WTC11 (cell line): ENCODE data around the gene TRIOBP. TPM values are rescaled to one million over a fixed set of nuclear protein-coding genes. Genes with fewer than 3 reads are reported as not detected.

Experiments
- ATAC-seq: fragments of 200-7000 bp; cut with Tn5 transposase; 2 replicates; pipeline ENCODE4 v1.10.0; 2021; ENCODE audit warnings: mild to moderate bottlenecking, moderate library complexity
- CTCF ChIA-PET: fragments of 300-600 bp; sonication (Branson Sonifier 250); formaldehyde crosslinking; loops from one replicate; lab custom pipeline; 2021; ENCODE audit warnings: antibody characterized with exemption; lab: Charles Lee
- POLR2A ChIA-PET: fragments of 350-600 bp; sonication (Branson Sonifier 250); formaldehyde crosslinking; loops from one replicate; lab custom pipeline; 2021; ENCODE audit warnings: antibody characterized with exemption; lab: Charles Lee
- DNase-seq: peaks from one replicate; pipeline ENCODE4 v3.0.0; 2021; ENCODE audit warnings: low spot score
- H3K27ac Mint-ChIP-seq: 2 replicates; pipeline ENCODE4 v1.8.0; 2021; ENCODE audit warnings: mixed read lengths
- H3K27me3 Mint-ChIP-seq: 2 replicates; pipeline ENCODE4 v1.8.0; 2021; ENCODE audit warnings: low read depth, mild to moderate bottlenecking, moderate library complexity, mixed read lengths
- H3K36me3 Mint-ChIP-seq: 2 replicates; pipeline ENCODE4 v1.8.0; 2021; ENCODE audit warnings: mixed read lengths
- H3K4me1 Mint-ChIP-seq: 2 replicates; pipeline ENCODE4 v1.8.0; 2022; ENCODE audit warnings: mixed read lengths
- H3K4me3 Mint-ChIP-seq: 2 replicates; pipeline ENCODE4 v1.8.0; 2021; ENCODE audit warnings: mild to moderate bottlenecking, moderate library complexity, mixed read lengths
- H3K9me3 Mint-ChIP-seq: 2 replicates; pipeline ENCODE4 v1.8.0; 2021; ENCODE audit warnings: mixed read lengths
- ATF3 ChIP-seq: sonication (generic); formaldehyde crosslinking; conservative IDR thresholded peaks from 2 replicates; pipeline ENCODE4 v1.8.1; 2022; ENCODE audit warnings: mild to moderate bottlenecking, missing genetic modification reagents
- E2F4 ChIP-seq: sonication (generic); formaldehyde crosslinking; IDR thresholded peaks from 2 replicates; pipeline ENCODE4 v1.8.1; 2022; ENCODE audit warnings: low read depth, mild to moderate bottlenecking, moderate library complexity, missing genetic modification reagents, borderline replicate concordance
- E2F5 ChIP-seq: sonication (generic); formaldehyde crosslinking; IDR thresholded peaks from 2 replicates; pipeline ENCODE4 v1.8.1; 2022; ENCODE audit warnings: mild to moderate bottlenecking, moderate library complexity, missing genetic modification reagents
- EMX1 ChIP-seq: fragments of 250-450 bp; sonication (Bioruptor Pico); IDR thresholded peaks from 2 replicates; pipeline ENCODE4 v1.8.0; 2021; ENCODE audit warnings: mild to moderate bottlenecking
- FOXP4 ChIP-seq: sonication (generic); formaldehyde crosslinking; IDR thresholded peaks from 2 replicates; pipeline ENCODE4 v1.8.0; 2022; ENCODE audit warnings: mild to moderate bottlenecking, missing genetic modification reagents
- HMGXB4 ChIP-seq: sonication (generic); formaldehyde crosslinking; IDR thresholded peaks from 2 replicates; pipeline ENCODE4 v1.8.1; 2023; ENCODE audit warnings: mild to moderate bottlenecking, moderate library complexity, missing genetic modification reagents
- IRF2 ChIP-seq: sonication (generic); formaldehyde crosslinking; IDR thresholded peaks from 2 replicates; pipeline ENCODE4 v1.8.0; 2022; ENCODE audit warnings: low read depth, missing genetic modification reagents, borderline replicate concordance
- JUN ChIP-seq: sonication (generic); formaldehyde crosslinking; IDR thresholded peaks from 2 replicates; pipeline ENCODE4 v1.8.0; 2023; ENCODE audit warnings: mild to moderate bottlenecking, missing genetic modification reagents
- MYBL2 ChIP-seq: sonication (generic); formaldehyde crosslinking; IDR thresholded peaks from 2 replicates; pipeline ENCODE4 v1.8.1; 2023; ENCODE audit warnings: mild to moderate bottlenecking, moderate library complexity, missing genetic modification reagents
- SMAD3 ChIP-seq: sonication (generic); formaldehyde crosslinking; IDR thresholded peaks from 2 replicates; pipeline ENCODE4 v1.8.0; 2022; ENCODE audit warnings: missing genetic modification reagents, mild to moderate bottlenecking, borderline replicate concordance
- ZBTB43 ChIP-seq: sonication (generic); formaldehyde crosslinking; IDR thresholded peaks from 2 replicates; pipeline ENCODE4 v1.8.1; 2023; ENCODE audit warnings: mild to moderate bottlenecking, missing genetic modification reagents
- ZMAT4 ChIP-seq: fragments of 250-450 bp; sonication (Bioruptor Pico); IDR thresholded peaks from 2 replicates; pipeline ENCODE4 v1.9.0; 2021; ENCODE audit warnings: mild to moderate bottlenecking
- ZNF281 ChIP-seq: sonication (generic); formaldehyde crosslinking; IDR thresholded peaks from 2 replicates; pipeline ENCODE4 v1.8.0; 2023; ENCODE audit warnings: mild to moderate bottlenecking, missing genetic modification reagents
- ZNF423 ChIP-seq: fragments of 250-450 bp; sonication (Bioruptor Pico); IDR thresholded peaks from 2 replicates; pipeline ENCODE4 v2.1.2; 2022; ENCODE audit warnings: mild to moderate bottlenecking, moderate library complexity
- total RNA-seq: library from RNA; stranded (reverse); gene quantifications from 3 replicates; pipeline ENCODE4 v1.2.3, GENCODE V29; 2021

TRIOBP gene
- total RNA-seq, 1 experiment from 2014 or later = 54.0 TPM

- no peak for ATAC-seq
- ChIA-PET CTCF (interaction anchor here (0.7 to 12.1 kb wide), 7 partner anchors 12 to 52 kb away, joined by 3 to 161 read pairs (median 4); partner anchors contain the start of genes GGA1, SH3BP1 and TRIOBP), POLR2A (no interaction called here)
- peak overlapping the region; percentile 77; the same call in 1 of the 2 replicates for H3K4me3 Mint-ChIP-seq
- no peak for DNase-seq
- TF ChIP-seq MYBL2 (CRISPR knock-in tag) (no peak), ZNF281 (CRISPR knock-in tag) (no peak), ZMAT4 (no peak), IRF2 (CRISPR knock-in tag) (no peak), SMAD3 (no peak), ATF3 (CRISPR knock-in tag) (no peak), EMX1 (CRISPR knock-in tag) (no peak), E2F4 (no peak)
- no peak overlapping the region for H3K27ac Mint-ChIP-seq
- H3K36me3 Mint-ChIP-seq = peaks cover 6% of the 10 kb centered on the region; the same call in 1 of the 2 replicates
- H3K9me3 Mint-ChIP-seq = no peaks in the 10 kb centered on the region
- no peaks in the 10 kb centered on the region for H3K27me3 Mint-ChIP-seq
- H3K4me1 Mint-ChIP-seq = peaks cover 29% of the 10 kb centered on the region
These were observed 36.2 kb upstream of the TRIOBP start for GRCh38 chr22:37660709-37661045.

- Mint-ChIP-seq H3K27ac (peak overlapping the region; percentile 19; the same call in 1 of the 2 replicates), H3K36me3 (peaks cover 10% of the 10 kb centered on the region; the same call in 1 of the 2 replicates), H3K4me3 (no peak overlapping the region), H3K9me3 (no peaks in the 10 kb centered on the region), H3K4me1 (peaks cover 29% of the 10 kb centered on the region), H3K27me3 (no peaks in the 10 kb centered on the region)
- ATAC-seq (no peak), DNase-seq (no peak)
- ChIA-PET POLR2A (no interaction called here), CTCF (interaction anchor here (0.7 to 12.1 kb wide), 14 partner anchors 10 to 130 kb away, joined by 3 to 161 read pairs (median 4); partner anchors contain the start of genes GGA1, LGALS1, SH3BP1 and TRIOBP)
- TF ChIP-seq HMGXB4 (CRISPR knock-in tag) (no peak), ZNF423 (no peak), IRF2 (CRISPR knock-in tag) (no peak), JUN (CRISPR knock-in tag) (no peak), FOXP4 (CRISPR knock-in tag) (no peak), ZBTB43 (no peak), E2F5 (no peak)
These were observed 35.5 kb upstream of the TRIOBP start for GRCh38 chr22:37661160-37661924.
